Hematopoietic multipotent progenitor cell treated with erythropoietin and hydrocortisone succinate and interleukin-3 and kit ligand, for 17 days (in vitro differentiated cells): ENCODE data around the gene GPX1.
"Not testable (repeated sequence)": the region's sequence is repeated elsewhere in the genome, so short reads cannot be mapped to it uniquely, and the experiment has no call there.

Source experiments
- DNase-seq: peaks from one replicate; pipeline ENCODE4 v3.0.0-alpha.2; 2015; ENCODE audit warnings: low spot score

Gene GPX1

DNA sequence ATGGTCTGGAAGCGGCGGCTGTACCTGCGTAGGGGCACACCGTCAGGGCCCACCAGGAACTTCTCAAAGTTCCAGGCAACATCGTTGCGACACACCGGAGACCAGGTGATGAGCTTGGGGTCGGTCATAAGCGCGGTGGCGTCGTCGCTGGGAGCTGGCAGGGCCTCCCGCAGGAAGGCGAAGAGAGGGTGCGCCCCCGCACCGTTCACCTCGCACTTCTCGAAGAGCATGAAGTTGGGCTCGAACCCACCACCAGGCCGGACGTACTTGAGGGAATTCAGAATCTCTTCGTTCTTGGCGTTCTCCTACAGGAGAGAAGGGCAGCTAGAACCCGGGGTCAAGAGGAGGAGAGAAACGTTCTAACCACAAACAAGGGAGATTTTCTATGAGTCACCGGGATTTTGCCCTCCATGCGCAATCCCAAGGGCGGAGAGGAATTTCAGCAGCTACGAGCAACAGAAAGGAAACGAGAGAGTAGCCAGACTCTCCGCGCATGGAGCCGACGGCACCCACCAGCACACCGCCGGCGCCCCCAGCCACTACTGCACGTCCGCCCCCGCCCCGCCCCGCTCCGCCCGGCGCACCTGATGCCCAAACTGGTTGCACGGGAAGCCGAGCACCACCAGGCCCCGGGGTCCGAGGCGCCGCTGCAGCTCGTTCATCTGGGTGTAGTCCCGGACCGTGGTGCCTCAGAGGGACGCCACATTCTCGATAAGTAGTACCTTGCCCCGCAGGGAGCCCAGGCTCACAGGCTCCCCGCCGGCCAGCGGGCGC, 523 bp downstream of the GPX1 start:
- peak; percentile 51 for DNase-seq

DNA sequence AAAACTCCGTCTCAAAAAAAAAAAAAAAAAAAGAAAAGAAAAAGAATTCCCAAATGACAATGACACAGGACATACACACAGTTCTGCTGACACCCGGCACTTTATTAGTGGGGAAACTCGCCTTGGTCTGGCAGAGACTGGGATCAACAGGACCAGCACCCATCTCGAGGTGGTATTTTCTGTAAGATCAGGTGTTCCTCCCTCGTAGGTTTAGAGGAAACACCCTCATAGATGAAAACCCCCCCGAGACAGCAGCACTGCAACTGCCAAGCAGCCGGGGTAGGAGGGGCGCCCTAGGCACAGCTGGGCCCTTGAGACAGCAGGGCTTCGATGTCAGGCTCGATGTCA, 1.1 kb downstream of the GPX1 start:
- peak; percentile 20 for DNase-seq

DNA sequence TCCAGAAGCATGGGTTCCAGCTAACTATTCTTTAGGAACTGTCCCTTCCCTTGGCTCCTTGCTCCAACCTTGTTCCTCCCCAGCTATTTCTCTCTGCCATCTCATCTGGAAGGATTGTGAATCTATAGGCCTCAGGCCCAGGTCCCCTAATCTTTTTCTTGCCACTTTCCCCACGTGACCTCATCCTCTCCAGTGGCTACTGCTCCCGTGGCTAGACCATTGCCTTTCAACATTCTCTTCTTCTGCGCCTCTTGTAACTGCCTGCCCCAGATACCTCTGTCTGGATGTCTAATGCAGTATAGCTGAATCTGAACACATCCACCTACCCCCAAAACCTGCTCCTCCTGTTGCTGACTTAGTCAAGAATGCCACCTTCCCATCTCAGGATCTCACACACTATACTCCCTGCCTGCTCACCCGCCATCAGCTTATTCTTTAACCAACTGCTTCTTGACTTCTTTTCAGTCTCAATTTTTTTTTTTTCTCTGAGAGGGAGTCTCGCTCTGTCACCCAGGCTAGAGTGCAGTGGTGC, 5.2 kb downstream of the GPX1 start:
- DNase-seq = no peak

DNA sequence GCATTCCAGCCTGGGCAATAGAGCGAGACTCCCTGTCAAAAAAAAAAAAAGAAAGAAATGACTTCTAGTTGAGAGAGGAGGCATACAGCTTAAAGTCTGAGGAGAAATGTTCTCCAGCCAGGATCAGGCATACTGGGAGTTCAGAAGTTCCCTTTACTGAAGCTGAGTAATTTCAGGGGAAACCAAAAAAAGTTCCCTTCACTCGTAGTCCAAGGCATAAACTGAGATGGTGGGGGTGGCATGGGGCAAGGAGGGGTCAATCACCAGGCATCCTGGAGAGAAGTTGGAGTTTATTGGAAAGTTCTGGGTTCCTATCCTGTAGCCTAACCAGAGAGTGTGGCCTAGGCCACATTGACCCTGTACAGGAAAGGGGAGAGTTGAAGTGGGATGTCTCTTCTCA, 5.9 kb downstream of the GPX1 start:
- no peak for DNase-seq

DNA sequence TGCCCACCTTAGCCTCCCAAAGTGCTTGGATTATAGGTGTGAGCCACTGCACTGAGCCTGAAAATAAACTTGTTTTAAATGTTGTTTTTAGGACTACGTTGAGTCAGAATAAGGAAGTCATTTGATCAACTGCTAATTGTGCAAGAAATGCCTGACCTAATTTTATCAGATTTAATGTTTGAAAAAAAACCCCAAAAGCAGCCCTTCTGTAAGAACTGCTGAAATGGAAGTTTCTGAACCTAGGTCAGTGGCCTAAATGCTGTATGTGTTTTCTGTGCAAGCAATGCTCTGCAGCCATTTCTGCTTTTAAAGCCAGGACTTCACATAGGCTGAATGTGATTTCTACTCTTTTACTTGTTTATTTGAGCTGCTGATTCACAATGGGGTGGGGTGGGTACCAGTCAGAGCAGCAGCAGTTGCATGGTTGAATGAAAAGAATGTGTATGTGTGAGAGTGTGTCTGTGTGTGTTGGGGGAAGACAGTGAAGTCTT, 6.6 kb downstream of the GPX1 start:
- peak; percentile 39 for DNase-seq

DNA sequence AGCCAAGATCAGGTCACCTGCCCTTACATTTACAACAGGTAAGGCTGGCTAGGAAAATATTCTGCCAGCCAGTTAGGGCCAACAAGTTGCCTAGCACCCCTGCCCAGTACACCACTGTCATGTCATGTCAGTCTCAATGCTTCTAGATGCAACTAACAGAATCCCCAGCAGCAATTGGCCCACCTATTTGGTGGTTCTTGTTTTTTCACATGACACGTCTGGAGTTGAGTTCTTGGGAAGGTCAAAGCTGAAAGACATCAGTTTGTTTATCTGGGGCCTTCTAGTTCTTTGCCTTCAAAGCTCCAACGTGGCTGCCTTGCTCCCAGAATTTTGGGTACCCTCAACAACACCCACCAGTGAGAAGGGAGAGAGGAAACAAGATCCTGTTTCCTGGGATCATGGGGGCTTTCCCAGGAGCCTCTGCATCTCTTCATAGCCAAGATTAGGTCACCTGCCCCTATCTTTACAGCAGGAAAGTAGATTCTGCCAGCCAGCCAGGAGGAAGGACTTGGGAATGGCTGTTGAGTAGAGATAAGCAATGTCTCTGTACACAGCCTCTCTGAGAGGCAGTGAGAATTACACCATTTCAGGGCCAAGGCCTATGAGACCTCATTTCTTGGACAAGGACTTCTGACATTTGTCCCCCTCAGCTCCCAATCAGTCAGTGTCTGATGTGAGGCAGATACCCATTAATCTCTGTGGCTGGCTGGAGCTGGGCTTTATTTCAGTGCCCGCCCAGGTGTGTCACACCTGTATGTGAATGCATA, 8.6 kb downstream of the GPX1 start:
- peak; percentile 81 for DNase-seq

DNA sequence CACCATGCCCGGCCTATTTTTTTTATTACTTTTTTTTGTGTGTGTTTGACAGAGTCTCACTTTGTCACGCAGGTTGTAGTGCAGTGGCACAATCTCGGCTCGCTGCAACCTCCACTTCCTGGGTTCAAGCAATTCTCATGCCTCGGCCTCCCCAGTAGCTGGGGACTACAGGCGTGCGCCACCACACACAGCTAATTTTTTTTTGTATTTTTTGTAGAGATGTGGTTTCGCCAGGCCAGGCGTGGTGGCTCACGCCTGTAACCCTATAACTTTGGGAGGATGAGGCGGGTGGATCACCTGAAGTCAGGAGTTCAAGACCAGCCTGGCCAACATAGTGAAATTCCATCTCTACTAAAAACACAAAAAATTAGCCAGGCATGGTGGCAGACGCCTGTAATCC, 9.8 kb downstream of the GPX1 start:
- DNase-seq = not testable (repeated sequence)

DNA sequence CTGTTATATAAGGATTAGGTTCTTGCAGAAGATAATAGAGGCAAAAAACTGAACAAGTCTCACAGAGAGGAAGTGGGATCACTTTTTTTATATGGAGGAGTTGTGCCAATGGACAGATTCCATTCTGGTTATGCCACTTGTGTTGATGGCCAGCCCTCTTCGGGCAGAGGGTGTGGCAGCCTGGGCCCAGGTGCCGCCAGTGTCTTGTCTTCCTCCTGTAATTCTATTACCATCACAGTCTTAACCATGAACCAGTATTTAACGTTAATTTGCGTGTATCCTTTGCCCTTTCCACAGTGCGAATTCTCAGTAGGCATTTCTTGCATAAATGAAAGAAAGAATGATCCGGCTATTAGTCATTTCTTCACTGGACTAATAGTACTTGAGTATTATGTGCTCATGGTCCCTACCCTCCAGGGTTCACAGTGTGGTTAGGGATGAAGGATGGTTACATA, 11.3 kb downstream of the GPX1 start:
- DNase-seq = no peak

DNA sequence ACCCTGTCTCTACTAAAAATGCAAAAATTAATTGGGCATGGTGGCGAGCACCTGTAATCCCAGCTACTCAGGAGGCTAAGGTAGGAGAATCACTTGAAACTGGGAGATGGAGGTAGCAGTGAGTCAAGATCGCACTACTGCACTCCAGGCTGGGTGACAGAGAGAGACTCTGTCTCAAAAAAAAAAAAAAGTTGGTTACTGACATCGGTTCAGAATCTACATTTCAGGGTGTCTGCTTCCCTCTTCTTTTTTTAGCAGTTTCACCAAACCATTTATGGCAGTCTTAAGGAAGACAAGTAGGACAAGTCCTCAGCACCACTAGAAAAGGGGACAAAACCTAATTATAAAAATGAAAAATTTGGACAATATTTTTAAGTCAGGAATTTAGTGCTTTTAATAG, 15.0 kb downstream of the GPX1 start:
- DNase-seq = no peak

DNA sequence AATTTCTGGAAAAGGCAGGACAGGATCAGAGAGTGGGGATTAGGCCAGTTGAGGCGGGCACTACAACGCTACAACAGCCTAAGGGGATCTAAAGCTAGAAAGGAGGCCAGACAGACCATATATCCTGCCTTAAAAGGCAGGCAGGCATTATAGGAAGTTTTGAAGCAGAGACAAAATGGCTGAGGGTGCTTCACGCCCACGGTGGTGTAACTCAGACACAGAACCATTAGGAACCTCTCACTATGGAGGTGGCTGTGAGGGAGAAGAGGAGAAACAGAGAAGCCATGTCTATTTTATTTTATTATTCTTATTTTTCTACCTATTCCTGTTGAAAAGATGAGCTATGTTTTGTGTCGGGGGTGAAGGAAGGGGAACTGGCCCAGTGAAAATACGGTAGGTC, 16.2 kb downstream of the GPX1 start:
- DNase-seq = no peak

DNA sequence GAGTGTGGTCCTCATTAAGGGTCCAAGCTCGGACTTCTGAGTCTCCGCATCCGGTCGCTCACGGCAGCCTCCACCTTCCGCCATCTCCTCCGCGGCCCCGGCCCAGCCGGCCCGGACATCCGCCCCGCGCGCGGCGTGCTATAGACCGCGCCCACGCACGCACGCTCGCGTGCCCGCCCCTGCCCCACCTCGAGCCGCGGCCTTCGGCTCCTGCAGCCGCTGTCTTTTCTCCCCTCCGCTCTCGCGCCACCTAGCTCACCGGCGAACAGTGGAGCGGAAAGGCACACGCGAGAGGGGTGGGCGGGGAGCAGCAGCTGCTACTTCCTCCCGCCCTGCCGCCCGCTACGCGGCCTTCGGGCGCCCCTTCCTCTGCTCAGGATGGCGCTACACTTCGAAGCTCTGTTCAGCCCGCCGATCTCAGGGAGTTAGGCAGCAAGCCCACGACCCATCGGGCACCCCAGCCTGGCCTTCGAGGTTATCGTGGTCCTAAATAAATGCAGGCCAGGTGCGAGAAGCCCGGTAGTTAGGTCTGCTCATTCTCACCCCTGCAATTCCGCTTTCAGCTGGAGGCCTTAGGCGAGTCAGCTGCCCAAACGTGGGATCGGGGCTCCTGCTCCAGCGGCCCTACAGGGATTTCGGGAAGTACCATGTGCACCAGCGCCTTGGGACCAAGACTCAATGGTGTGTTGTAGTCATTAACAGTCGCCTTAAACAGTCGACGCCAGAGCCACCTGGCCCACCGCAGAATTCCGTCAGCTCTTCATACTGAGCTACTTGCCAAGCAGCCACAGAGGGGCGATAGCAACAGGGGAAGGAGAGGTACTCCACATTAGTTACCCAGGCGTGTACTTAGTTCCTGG, 18.0 kb downstream of the GPX1 start, which contains the start of gene USP4:
TSS of gene USP4 (minus strand) at position 113 of the 860 bp plus-strand sequence. CDS start at position 84, 29 bp downstream.
- peak; percentile 87 for DNase-seq

DNA sequence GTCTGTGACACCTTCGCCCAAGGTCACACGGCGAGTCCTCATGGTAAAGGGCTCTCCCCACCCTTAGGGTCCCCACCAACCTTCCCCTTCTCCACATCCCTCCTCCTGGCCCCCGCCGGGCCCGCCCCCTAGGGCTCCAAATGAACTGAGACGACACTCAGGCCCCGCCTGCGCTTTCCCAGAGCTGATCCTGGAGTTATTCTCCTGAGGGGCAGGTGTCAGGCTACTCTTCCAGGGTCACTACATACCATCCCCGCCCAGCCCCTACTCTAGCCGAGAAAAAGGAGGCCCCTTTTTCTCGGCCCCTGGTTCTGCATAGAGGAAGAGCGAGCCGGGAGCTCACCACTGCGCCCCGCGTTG, 18.6 kb downstream of the GPX1 start:
- DNase-seq = no peak

DNA sequence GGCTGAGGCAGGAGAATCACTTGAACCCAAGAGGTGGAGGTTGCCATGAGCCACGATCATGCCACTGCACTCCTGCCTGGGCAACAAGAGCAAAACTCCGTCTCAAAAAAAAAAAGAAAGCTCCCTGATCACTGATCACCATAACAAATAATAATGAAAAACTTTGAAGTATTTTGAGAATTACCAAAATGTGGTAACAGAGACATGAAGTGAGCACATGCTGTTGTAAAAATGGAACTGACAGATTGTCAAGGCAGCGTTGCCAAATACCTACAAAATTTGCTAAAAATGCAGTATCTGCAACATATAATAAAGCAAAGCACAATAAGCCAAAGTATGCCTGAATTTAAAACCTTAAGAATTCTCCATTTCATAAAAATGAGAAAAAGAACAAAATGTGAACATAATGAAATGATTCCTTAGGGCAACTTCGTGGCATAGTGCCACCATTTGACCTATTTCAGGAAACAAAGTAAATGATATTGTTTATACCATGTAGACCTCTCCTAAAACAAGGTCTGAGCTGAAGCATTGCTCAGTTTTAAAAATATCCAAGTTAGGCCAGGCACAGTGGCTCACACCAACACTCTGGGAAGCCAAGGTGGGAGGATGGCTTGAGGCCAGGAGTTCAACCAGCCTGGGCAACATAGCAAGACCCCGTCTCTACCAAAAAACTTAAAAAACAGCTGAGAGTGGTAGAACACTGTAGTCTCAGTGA, 24.1 kb downstream of the GPX1 start:
- no peak for DNase-seq

DNA sequence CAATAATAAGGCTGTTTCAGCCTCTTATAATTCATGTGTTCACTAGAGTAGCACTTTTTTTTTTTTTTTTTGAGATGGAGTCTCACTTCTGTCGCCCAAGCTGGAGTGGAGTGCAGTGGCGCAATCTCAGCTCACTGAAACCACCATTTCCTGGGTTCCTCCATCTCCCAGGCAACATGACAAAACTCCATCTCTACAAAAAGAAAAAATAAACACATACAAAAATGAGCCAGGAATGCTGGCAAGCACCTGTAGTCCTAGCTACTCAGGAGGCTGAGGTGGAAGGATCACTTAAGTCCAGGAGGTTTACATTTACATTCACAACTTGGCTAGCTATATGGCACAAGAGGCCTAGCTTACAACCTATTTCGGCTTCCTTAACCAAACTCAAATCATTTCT, 25.1 kb downstream of the GPX1 start:
- DNase-seq = no peak

DNA sequence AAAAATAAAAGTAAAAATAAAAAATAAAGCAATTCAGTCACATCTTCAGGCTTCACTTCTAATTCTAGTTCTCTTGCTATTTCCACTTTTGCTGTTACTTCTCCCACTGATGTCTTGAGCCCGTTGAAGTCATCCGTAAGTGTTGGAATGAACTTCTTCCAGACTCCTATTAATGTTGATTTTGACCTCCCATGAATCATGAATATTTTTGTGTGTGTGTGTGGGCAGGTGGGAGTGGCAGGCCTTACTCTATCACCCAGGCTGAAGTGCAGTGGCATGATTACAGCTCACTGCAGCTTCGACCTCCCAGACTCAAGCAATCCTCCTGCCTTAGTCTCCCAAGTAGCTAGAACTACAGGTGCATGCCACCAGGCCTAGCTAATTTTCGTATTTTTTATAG, 29.0 kb downstream of the GPX1 start:
- DNase-seq = no peak

DNA sequence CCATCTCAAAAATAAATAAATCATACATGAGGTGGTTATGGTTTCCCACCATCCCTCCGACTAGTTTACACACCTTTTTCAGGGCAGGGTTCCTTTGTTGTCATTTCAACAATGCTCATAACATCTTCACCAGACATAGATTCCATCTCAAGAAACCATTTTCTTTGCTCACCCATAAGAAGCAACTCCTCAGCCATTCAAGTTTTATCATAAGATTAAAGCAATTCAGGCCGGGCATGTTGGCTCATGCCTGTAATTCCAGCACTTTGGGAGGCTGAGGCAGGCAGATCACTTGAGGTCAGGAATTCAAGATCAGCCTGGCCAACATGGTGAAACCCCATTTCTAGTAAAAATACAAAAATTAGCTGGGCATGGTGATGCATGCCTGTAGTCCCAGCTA, 29.8 kb downstream of the GPX1 start:
- DNase-seq = not testable (repeated sequence)

DNA sequence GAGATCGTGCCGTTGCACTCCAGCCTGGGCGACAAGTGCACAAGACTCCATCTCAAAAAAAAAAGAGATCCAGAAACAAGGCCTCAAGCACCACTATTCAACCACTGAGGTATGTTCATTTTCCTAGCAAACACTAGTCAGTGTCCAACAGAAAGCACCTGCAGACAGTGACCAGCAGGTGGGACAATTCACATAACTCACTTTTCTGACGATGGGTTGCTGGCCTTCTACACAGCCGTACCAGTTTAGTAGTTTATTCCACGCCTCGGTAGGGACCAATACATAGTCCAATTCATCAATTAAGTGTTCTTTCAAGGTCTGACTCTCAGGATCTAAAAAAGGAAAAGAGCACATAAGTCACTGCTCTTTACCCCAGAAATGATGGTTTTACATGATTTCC, 30.7 kb downstream of the GPX1 start:
- DNase-seq = peak; percentile 42

DNA sequence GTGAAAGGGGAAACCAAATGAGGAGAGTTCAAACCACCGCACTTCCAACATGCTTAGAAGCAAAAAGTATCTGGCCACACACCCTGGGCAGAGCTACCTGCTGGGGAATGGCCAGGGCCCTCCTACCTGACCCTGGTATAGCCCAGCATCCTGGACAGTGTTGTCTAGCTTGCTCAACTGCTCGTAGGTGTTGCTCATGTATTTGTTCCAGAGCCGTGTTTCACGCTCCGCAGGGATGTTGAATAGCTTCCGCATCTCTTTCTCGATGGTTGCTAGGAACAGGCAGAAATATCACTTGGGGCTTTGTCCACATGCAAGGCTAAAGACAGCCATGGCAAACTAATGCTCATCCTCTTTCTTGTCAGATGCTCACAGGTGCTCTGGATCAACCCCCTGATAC, 33.4 kb downstream of the GPX1 start:
- DNase-seq = no peak

DNA sequence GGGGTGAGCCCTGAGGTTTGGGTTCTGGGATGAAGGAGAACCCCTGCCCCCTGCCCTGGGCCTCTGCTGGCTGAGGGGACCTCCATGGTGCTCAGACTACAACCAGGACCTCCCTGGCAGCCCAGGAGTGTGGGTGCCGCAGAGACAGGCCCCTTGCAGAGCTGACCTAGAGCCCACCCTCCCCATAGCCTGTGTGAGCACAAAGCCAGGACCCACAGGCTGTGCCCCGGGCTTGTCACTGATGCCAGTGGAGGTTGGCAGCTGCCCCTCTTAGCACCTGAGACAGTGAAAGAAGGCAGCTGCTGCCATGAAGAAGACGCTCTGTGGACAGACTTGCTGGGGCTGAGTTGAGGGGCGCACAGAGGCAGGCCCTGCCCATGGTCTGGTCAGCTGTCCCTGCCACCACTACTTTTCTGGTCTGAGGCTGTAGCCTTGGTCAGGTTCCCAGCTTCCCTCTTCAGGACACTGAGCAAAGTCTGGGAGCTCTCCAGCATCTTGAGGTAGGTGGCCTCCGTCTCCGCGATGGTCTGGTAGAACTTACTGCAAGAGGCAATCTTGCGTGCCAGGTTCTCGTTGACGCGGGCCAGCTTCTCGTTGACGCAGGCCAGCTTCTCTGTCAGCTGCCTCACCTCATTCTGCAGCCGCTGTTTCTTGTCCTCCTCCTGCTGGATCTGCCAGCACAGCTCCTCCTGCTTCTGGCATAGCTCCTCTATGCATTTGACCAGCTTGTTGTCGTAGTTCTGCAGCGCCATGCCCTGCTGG, 41.3 kb downstream of the GPX1 start:
- no peak for DNase-seq

DNA sequence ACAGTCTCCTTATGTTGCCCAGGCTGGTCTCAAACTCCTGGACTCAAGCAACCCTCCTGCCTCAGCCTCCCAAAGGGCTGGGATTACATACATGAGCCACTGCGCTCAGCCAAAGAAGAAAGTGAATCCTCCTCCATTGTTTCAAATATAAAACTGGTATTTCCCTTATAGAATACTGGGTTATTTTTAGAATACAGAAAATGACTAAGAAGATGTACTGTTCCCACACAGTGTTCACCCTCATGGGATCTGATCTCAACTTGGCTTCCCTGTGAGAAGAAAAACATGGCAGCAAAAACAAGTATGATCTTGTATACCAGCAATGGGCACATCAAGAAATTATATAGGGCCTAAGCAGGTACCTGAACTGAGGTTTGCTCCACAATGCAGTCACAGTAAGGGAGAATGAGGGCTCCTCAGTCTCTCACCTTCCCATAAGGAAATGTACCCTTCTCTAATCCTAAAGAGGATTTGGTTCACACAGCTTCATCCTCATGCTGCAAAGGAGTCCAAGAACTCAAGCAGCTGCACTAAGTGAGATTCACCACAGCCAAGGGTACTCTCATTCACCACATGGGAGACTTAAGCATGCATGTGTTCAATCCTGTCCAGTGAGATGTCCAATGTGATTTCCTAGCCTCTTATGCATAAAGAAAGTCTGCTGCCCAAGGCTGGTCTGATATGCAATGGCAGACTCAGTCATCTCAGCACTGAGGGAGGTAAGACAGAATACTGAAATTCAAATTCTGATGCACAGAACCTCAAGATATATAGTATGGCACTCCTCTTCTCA, 44.1 kb downstream of the GPX1 start:
- no peak for DNase-seq
